Esophagus (tissue), 2 donors: ENCODE results near the gene INHBE. TPM values are rescaled to one million over a fixed set of nuclear protein-coding genes. Genes with fewer than 3 reads are reported as not detected.

Experiments
- H3K27ac ChIP-seq, 2 donors: one replicate each; pipeline ENCODE4 v1.5.1; 2013; ENCODE audit warnings: low read depth in 2 of 2, mild to moderate bottlenecking in 2 of 2, inconsistent platforms in 1 of 2, low read length in 1 of 2, moderate library complexity in 1 of 2
- H3K27me3 ChIP-seq, 2 donors: one replicate each; pipeline ENCODE4 v1.6.1; 2013; ENCODE audit warnings: low read length in 2 of 2, control low read depth in 1 of 2, mild to moderate bottlenecking in 1 of 2; ENCODE audit not compliant: insufficient read depth in 2 of 2, control insufficient read depth in 1 of 2
- H3K36me3 ChIP-seq, 2 donors: one replicate each; pipeline ENCODE4 v1.6.1; 2013; ENCODE audit warnings: low read length in 1 of 2; ENCODE audit not compliant: control insufficient read depth in 2 of 2, insufficient read depth in 2 of 2
- H3K4me1 ChIP-seq, 2 donors: one replicate each; pipeline ENCODE4 v1.6.1; 2013; ENCODE audit warnings: low read length in 1 of 2; ENCODE audit not compliant: control insufficient read depth in 2 of 2, insufficient read depth in 2 of 2
- H3K4me3 ChIP-seq, 2 donors: one replicate each; pipeline ENCODE4 v1.5.1; 2013; ENCODE audit warnings: low read length in 2 of 2, mild to moderate bottlenecking in 2 of 2, low read depth in 1 of 2, moderate library complexity in 1 of 2
- H3K9me3 ChIP-seq, 2 donors: one replicate each; pipeline ENCODE4 v1.6.1; 2013; ENCODE audit warnings: mild to moderate bottlenecking in 2 of 2, low read depth in 1 of 2, low read length in 1 of 2, moderate library complexity in 1 of 2; ENCODE audit not compliant: control insufficient read depth in 2 of 2, insufficient read depth in 1 of 2
- WGBS, 2 donors: extraction: QIAGEN DNeasy Blood & Tissue Kit; methylation state at CpG; one replicate each; pipeline ENCODE4 v1.1.7; 2013; 5-methylcytosine and 5-hydroxymethylcytosine counted together
- polyA plus RNA-seq, 2 donors: library from polyadenylated mRNA; stranded (reverse); fragments of 200-250 nt; gene quantifications; one replicate each; pipeline ENCODE4 v1.2.3, GENCODE V29; 2013
- donor health status: healthy with polysubstance abuse.
- donor health status: Bipolar disorder and iron deficiency.

Gene INHBE
- polyA plus RNA-seq, 2 donors = 0.01 TPM; not detected in 1

GRCh38 chr12:57452181-57452936, 2.7 kb upstream of the INHBE start:
- 29 to 37% methylated on average over 9 of the region's 9 CpGs for WGBS, 2 donors
- Histone ChIP-seq H3K4me1 (no peaks in the 10 kb centered on the region), H3K36me3 (no peaks in the 10 kb centered on the region), H3K4me3 (no peak overlapping the region), H3K27me3 (no peaks in the 10 kb centered on the region), H3K9me3 (no peaks in the 10 kb centered on the region), H3K27ac (no peak overlapping the region)

- Histone ChIP-seq H3K4me1 (no peaks in the 10 kb centered on the region), H3K36me3 (no peaks in the 10 kb centered on the region), H3K27me3 (no peaks in the 10 kb centered on the region), H3K9me3 (no peaks in the 10 kb centered on the region), H3K4me3 (no peak overlapping the region), H3K27ac (no peak overlapping the region)
- 21 to 22% methylated on average over 7 of the region's 7 CpGs for WGBS, 2 donors
These were observed 2.1 kb upstream of the INHBE start for GRCh38 chr12:57452937-57453509.

- Histone ChIP-seq H3K4me1 (no peaks in the 10 kb centered on the region), H3K4me3 (no peak overlapping the region), H3K9me3 (no peaks in the 10 kb centered on the region), H3K27me3 (no peaks in the 10 kb centered on the region), H3K36me3 (no peaks in the 10 kb centered on the region), H3K27ac (no peak overlapping the region)
- 95 to 96% methylated on average over 2 of the region's 2 CpGs for WGBS, 2 donors
These were observed 918 bp upstream of the INHBE start for GRCh38 chr12:57454213-57454565.

GRCh38 chr12:57455374-57456144, 452 bp downstream of the INHBE start:
- Histone ChIP-seq H3K27ac (no peak overlapping the region), H3K4me3 (no peak overlapping the region), H3K27me3 (no peaks in the 10 kb centered on the region), H3K9me3 (no peaks in the 10 kb centered on the region), H3K4me1 (no peaks in the 10 kb centered on the region), H3K36me3 (no peaks in the 10 kb centered on the region)
- 51% methylated on average over 10 of the region's 10 CpGs for WGBS, 2 donors

- no peaks in the 10 kb centered on the region for H3K9me3 ChIP-seq
- no peak overlapping the region for H3K27ac ChIP-seq
- 35% methylated on average over 15 of the region's 15 CpGs for WGBS, 2 donors
- H3K27me3 ChIP-seq = no peaks in the 10 kb centered on the region
- no peak overlapping the region for H3K4me3 ChIP-seq
- H3K36me3 ChIP-seq = no peaks in the 10 kb centered on the region
- peaks cover 0 to 6% of the 10 kb centered on the region in 2 donors for H3K4me1 ChIP-seq
These were observed 1.1 kb downstream of the INHBE start for GRCh38 chr12:57456145-57456700.

GRCh38 chr12:57456737-57457490, 1.8 kb downstream of the INHBE start:
- H3K9me3 ChIP-seq = no peaks in the 10 kb centered on the region
- 83 to 88% methylated on average over 6 of the region's 6 CpGs for WGBS, 2 donors
- no peak overlapping the region for H3K27ac ChIP-seq
- no peaks in the 10 kb centered on the region for H3K36me3 ChIP-seq
- H3K27me3 ChIP-seq = no peaks in the 10 kb centered on the region
- no peak overlapping the region for H3K4me3 ChIP-seq
- peaks cover 0 to 6% of the 10 kb centered on the region in 2 donors for H3K4me1 ChIP-seq

- 29% methylated on average over 3 of the region's 3 CpGs for WGBS, 2 donors
- peak overlapping the region; percentile 45 to 62 for H3K4me3 ChIP-seq
- H3K4me1 ChIP-seq = peaks cover 0 to 6% of the 10 kb centered on the region in 2 donors
- H3K9me3 ChIP-seq = no peaks in the 10 kb centered on the region
- H3K27me3 ChIP-seq = no peaks in the 10 kb centered on the region
- H3K27ac ChIP-seq = peak overlapping the region; percentile 64 to 65
- no peaks in the 10 kb centered on the region for H3K36me3 ChIP-seq
These were observed 3.6 kb downstream of the INHBE start for GRCh38 chr12:57458665-57459054.

GRCh38 chr12:57459055-57459749, 4.1 kb downstream of the INHBE start:
- WGBS, 2 donors = 0 to 1% methylated on average over 24 of the region's 24 CpGs
- Histone ChIP-seq H3K4me3 (peak overlapping the region; percentile 45 to 62), H3K27me3 (no peaks in the 10 kb centered on the region), H3K27ac (peak overlapping the region; percentile 65 to 74), H3K4me1 (peaks cover 0 to 6% of the 10 kb centered on the region in 2 donors), H3K36me3 (no peaks in the 10 kb centered on the region), H3K9me3 (no peaks in the 10 kb centered on the region)
